Measurements from ENCODE around the gene PPP6R2.

DNA sequence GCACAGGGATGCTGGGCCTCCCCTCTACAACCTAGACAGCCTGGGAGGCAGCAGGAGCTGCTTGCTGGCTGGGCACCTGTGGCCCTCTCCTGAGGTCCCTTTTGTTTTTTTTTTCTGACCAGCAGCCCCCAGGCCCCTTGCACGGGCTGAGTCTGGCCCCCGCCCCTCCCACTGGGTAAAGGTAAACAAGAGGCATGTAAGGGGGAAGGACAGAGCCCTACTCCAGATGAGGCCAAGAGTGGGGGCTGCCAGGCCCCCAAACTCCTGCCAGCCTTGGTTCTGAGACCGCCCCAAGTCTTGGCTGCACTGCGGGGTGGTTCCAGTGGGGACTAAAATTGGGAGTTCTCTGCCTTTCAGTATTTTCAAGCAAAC is 44.9 kb upstream of the PPP6R2 start:
- no peak for TF ChIP-seq POLR2A (IDR thresholded peaks at IDR 0.05; ENCODE audit: low read depth, low read length)
- TF ChIP-seq, protein P1, sequence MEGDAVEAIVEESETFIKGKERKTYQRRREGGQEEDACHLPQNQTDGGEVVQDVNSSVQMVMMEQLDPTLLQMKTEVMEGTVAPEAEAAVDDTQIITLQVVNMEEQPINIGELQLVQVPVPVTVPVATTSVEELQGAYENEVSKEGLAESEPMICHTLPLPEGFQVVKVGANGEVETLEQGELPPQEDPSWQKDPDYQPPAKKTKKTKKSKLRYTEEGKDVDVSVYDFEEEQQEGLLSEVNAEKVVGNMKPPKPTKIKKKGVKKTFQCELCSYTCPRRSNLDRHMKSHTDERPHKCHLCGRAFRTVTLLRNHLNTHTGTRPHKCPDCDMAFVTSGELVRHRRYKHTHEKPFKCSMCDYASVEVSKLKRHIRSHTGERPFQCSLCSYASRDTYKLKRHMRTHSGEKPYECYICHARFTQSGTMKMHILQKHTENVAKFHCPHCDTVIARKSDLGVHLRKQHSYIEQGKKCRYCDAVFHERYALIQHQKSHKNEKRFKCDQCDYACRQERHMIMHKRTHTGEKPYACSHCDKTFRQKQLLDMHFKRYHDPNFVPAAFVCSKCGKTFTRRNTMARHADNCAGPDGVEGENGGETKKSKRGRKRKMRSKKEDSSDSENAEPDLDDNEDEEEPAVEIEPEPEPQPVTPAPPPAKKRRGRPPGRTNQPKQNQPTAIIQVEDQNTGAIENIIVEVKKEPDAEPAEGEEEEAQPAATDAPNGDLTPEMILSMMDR (IDR thresholded peaks at IDR 0.05; ENCODE audit: extremely low read depth in 1 of 2, insufficient read depth in 1 of 2, low read depth in 1 of 2, low read length in 2 of 2), result no peak
- TF ChIP-seq MYC (IDR thresholded peaks at IDR 0.05; ENCODE audit: low read depth, low read length), result no peak
- TF ChIP-seq, protein P2, sequence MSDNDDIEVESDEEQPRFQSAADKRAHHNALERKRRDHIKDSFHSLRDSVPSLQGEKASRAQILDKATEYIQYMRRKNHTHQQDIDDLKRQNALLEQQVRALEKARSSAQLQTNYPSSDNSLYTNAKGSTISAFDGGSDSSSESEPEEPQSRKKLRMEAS (IDR thresholded peaks at IDR 0.05; ENCODE audit: insufficient read depth, insufficient read length), result no peak
